NCI-H2107 treated with DMSO at 0.1 percent for 48 hours (cell line): ENCODE measurements around the gene HABP2.

Source experiments
- DNase-seq: peaks from one replicate; lab custom pipeline; 2025; ENCODE audit not compliant: unreplicated experiment; lab: John Stamatoyannopoulos, UW

Gene HABP2

GRCh38 chr10:113555751-113556150, 2.9 kb downstream of the HABP2 start:
- DNase-seq, result no peak

- DNase-seq, result no peak
These were observed 4.6 kb downstream of the HABP2 start for GRCh38 chr10:113557424-113557862.

GRCh38 chr10:113557903-113558321, 5.1 kb downstream of the HABP2 start:
- DNase-seq, result no peak

GRCh38 chr10:113560071-113560470, 7.2 kb downstream of the HABP2 start:
- no peak for DNase-seq

GRCh38 chr10:113561214-113561613, 8.4 kb downstream of the HABP2 start:
- DNase-seq, result no peak

GRCh38 chr10:113562069-113562468, 9.2 kb downstream of the HABP2 start:
- no peak for DNase-seq

DNA sequence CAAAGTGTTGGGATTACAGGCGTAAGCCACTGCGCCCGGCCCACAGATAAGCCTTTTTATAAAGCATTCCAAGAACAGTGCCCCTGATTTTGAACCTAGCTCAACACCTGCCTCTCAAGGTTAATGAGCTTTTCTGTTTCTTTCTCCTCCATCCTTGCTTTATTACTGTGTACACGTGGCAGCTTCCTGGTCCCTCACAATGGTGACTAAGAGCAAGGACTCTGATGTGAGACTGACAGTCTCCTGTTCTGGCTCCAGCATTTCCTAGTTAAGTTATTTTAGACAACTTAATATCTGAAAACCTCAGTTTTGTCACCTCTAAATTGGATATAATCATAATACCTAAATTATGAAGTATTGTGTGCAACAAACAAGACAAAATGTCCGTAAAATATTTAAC, 9.9 kb downstream of the HABP2 start:
- no peak for DNase-seq

DNA sequence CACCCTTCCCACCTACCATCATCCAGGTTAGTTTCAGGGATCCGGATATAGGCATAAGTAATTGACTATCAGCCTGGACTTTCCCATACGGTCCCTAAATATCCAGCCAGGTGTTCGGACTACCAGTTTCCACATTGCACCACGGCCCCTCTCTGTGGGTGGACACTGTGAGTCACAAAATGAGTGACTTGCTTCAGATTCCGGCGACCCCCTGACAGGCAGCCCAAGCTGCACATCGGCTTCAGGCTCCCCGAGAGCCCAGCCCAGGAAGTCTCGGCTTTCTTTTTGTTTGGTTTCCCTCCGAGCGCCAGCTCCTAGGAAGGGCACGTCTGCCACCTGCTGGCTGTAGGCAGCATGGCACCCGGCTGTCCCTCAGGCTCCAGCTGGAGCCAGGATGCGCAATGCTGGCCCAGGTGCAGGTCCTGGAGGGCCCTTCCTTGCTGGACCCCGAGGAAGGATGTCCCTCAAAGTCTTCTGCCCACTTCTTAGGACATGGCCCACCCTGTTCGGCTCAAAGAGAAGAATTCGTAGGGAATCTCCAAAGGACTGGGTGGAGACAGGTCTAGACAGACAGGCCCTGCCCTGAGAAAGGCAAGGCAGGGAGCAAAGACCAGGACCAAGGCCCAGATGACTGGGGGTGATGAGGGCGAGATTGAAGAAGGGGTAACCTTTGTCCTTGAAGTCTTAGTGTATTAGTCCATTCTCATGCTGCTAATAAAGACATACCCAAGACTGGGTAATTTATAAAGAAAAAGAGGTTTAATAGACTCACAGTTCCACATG, 10.6 kb downstream of the HABP2 start:
- peak; percentile 33 for DNase-seq

DNA sequence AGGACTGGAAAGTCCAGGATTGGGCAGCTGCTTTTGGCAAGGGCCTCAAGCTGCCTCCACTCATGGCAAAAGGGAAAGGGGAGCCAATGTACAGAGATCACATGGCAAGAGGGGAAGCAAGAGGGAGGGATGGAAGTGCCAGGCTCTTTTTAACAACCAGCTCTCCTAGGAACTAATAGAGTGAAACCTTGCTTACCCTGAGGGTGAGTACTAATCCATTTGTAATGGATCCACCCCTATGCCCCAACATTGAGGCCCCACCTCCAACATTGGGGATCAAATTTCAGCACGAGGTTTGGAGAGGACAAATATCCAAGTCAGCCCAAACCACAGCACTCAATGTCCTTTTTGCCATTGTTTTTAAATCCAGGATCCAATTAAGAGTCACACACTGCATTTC, 12.5 kb downstream of the HABP2 start:
- peak; percentile 12 for DNase-seq

- DNase-seq, result peak; percentile 82
These were observed 14.0 kb downstream of the HABP2 start for GRCh38 chr10:113566888-113567287.

DNA sequence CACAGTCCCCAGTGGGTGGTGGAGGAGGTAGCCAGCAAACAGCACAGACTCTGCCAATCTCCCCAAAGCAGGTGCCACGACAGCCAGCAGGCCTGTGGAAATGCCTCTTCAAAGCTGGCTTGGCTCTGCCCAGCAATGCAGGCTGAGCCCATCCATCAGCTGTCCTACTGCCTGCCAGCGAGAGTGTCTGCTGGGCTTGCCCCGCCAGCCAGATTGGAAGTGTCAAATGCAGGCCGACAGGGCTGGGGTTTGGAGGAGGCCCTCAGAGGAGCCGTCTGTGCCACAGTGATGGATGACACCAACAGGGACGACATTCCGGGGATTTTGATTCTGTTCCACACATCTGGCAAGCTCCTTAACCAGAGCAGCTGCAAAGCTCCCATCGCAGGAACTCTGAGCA, 16.7 kb downstream of the HABP2 start:
- DNase-seq, result no peak

DNA sequence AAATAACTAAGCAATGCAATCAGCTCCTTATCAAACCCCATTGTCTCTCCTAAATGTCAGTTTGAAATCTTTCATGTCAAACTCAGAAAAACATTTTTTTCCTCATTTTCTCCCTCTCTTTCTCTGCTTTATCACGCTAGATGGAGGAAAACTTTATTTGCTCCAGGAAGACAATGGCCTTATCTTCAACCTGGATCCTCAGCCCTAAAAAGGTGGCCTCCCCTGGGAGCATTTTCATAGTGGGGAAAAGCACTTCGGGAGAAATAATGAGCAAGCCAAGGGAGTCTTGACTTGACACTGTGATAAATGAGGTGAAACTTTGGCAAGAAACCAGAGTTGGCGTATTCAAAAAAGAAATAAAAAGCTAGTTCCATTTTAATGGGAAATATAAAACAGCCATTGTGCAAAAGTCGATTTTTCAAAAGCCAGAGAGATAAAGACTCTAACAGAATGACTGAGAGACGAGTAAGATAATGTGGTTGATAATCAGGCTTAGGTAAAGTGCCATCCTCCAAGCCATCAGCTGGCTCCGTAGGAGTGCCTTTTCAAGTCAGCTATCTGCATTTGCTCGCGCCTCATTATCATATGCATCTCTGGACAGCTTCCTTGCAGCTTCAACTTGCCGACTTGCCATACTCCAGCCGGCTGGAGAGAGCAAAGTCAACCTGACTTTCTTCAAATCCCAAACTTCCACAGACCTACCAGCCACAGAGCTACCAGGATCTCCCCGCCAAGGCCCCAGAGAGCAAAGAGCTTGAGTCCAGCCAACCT, 19.9 kb downstream of the HABP2 start:
- no peak for DNase-seq

DNA sequence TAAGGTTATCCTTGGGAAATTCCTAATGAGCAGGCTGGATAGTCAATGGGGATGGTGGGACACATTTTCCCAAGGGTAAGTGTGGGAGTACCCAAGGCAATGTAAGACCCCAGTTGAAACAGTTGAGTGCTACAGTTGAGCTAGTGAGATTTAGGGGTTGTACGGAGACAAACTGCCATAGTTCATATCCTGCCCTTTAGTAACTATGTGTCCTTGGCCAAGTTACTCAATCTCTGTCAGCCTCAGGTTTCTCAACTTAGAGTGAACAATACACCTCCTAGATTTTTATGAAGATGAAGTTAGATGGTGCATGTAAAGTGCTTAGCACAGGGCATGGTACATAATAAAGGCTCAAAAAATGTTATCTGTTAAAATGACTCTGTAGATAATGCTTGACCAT, 20.5 kb downstream of the HABP2 start:
- DNase-seq, result no peak

GRCh38 chr10:113576852-113577251, 24.0 kb downstream of the HABP2 start:
- DNase-seq, result no peak

DNA sequence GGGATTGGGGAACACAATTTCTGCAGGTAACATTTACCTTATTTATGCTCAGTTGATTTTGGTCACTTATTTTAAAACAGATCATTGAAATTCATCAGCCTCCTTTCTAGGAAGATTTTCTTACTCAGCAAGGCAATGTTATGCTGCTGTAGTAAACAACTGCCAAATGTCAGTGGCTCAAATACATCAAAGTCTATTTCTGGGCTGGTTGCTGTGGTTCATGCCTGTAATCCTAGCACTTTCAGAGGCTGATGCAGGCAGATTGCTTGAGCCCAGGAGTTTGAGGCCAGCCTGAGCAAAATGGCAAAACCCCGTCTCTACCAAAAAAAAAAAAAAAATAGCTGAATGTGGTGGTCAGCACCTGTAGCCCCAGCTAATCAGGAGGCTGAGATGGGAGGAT, 25.9 kb downstream of the HABP2 start:
- DNase-seq, result no peak

DNA sequence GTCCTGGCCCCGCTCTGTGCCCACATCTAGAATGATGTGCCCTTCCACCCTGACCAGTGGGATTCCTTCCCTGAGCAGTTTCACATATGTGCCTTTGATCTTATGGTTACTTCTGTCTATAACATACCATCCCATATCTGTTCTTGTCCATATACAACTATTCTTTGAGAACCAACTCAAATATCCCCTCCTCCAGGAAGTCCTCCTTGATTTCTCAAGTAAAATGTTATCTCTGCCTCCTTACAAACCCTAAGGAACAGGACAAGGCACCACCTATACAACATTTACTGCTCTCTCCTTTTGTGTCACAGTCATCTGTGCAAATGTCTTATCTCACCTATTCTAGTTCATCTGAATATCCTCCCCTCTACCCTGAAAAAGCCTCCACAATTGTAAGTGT, 28.2 kb downstream of the HABP2 start:
- no peak for DNase-seq

- no peak for DNase-seq
These were observed 30.7 kb downstream of the HABP2 start for GRCh38 chr10:113583571-113583970.

DNA sequence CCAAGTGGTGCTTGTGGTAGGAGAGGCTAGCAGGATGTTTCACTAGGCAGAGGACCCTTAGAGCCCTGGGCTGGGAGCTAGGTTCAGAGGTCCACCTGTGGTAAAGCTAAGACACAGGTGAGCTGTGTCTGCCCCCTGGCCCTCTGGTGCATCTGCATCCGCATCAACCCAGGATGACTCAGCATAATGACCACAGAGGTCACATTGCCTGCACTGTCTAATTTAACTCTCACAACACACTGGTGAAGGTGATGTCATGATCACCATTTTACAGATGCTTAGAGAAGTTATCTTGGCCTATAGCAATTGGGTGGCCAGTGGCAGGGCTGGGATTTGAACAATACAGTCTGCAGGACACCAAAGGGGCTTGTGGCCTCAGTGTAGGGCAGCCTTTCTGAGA, 33.1 kb downstream of the HABP2 start:
- DNase-seq, result no peak

DNA sequence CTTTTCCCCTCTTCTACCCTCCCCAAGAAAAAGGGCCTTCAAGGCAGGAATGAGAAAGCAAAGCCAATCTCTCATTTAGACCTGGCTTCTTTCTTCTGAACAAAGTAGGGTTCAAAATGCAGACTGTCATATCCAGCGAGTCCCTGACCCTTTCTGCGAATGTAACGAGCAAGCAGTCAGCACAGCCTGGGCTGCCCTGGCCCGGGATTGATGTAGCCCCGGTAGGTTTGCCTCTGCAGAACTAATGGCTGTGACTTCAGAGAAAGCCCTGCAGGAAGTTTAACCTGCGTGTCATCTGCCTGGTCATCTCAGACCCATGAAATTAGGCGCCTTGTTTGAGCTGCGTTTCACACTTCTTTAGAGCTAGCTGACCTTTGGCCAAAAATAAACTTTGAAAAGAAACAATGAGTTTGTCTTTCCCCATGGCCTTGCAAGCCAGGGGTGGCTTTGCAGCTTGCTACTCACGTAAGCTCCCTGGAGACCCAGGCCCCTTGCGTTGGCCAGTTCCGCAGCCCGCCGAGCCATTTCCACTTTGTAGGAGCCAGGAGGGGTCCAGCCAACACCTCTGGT, 36.4 kb downstream of the HABP2 start:
- no peak for DNase-seq

- DNase-seq, result no peak
These were observed 37.7 kb downstream of the HABP2 start for GRCh38 chr10:113590581-113590980.

DNA sequence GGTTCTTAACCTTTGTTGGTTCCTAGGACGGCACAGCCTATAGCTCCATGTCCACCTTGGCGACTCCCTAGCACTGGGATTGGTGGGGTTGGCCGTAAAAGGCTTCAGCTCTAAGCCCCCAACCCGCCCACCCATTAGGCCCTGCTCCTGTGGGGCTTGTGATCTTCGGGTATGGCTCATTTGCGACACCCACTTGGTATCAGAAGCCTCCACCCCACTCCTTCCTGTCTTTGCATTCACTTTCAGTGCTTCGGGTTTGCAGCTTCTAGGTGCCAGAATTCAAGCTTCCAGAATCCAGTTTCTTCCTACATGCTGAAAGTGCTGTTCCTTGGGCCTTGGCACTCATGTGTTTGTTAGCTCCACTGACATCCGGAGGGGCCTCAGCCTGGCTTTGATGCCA, 39.5 kb downstream of the HABP2 start:
- no peak for DNase-seq

DNA sequence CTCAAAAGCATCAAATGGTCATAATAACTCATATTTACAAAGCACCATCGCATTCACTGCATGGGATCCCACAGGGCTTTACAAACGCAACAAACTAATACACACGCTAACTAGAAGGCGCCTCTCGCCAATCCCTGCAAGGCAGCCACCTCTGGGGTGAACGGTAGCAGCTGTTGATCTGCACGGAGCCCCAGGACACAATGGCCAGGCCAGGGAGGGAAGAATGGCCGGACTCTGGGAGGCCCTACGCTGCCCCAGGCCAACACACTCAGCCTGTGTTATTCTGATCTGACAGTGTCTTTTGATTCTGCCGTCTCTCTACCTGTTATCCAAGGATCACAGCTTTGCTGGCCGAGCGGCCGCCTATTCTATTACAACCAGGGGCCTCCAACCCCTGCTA, 41.8 kb downstream of the HABP2 start:
- DNase-seq, result no peak
